ENCODE data around the gene OTOGL.

- TF ChIP-seq, protein P1, sequence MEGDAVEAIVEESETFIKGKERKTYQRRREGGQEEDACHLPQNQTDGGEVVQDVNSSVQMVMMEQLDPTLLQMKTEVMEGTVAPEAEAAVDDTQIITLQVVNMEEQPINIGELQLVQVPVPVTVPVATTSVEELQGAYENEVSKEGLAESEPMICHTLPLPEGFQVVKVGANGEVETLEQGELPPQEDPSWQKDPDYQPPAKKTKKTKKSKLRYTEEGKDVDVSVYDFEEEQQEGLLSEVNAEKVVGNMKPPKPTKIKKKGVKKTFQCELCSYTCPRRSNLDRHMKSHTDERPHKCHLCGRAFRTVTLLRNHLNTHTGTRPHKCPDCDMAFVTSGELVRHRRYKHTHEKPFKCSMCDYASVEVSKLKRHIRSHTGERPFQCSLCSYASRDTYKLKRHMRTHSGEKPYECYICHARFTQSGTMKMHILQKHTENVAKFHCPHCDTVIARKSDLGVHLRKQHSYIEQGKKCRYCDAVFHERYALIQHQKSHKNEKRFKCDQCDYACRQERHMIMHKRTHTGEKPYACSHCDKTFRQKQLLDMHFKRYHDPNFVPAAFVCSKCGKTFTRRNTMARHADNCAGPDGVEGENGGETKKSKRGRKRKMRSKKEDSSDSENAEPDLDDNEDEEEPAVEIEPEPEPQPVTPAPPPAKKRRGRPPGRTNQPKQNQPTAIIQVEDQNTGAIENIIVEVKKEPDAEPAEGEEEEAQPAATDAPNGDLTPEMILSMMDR (IDR thresholded peaks at IDR 0.05): no peak
- TF ChIP-seq POLR2A (IDR thresholded peaks at IDR 0.05): no peak
These were observed 62.8 kb downstream of the OTOGL start for GRCh38 chr12:80162177-80162576.
